ENCODE measurements around the gene SLC29A3.
A peak's percentile ranks its signal among the peaks of the same experiment; 100 is the strongest.
"Not testable (repeated sequence)": the region's sequence is repeated elsewhere in the genome, so short reads cannot be mapped to it uniquely, and the experiment has no call there.

The SLC29A3 gene

DNA sequence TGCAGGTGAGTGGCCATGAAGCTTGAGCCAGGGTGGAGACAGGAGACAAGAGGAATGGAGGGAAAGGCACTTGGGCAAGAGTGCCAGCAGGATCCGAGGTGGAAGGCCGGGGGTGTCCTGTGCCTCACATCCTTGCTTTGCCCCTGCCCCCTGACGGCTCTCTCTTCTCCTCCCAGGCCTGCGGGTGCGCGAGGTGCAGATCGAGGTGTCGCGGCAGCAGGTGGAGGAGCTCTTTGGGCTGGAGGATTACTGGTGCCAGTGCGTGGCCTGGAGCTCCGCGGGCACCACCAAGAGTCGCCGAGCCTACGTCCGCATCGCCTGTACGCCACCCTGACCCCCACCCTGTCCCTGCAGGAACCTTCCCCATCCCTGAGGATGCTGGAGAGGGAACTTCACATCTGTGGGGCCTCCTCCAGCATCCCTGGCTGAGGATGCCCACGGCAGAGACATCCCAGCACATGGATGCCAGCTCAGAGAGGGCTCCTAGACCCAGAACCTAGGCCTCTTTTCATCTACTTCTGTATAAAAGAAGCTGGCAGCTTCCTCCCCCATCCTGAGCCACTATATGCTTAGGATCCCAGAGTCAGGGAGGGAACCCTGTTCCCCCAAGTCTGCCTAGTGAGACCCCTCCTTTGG, 34.4 kb upstream of the SLC29A3 start:
- no peak for DNase-seq

DNA sequence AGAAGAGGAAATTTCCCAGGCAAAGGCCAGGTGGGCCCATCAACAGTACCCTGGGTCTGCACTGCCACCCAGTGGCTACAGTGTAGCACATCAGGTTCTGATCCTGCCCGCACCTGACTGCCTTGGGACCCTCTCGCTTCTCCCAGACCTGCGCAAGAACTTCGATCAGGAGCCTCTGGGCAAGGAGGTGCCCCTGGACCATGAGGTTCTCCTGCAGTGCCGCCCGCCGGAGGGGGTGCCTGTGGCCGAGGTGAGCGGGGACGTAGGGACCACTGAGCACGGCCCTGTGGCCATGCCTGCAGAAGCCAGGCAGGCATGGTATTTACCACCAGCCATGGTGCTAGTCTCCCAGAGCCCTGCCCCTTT, 33.9 kb upstream of the SLC29A3 start:
- peak; percentile 70 for DNase-seq

DNA sequence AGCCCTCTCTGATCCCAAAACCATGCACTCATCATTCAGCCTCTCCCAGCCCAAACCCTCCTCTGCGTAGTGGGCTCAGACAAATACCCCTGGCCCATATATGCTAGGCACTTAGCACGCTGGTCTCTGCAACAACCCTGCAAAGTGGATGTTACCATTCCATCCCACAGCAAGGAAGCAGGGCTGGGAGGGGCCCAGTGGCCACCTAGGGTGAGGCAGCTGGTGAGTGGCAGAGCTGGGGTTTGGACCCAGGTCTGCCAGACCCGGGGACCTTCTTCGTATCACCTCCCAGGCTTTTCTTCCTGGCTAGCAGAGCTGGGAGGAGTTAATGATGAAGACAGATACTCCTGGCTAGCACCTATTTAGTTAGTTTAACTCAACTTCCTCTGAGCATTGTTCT, 33.1 kb upstream of the SLC29A3 start:
- DNase-seq, result no peak

DNA sequence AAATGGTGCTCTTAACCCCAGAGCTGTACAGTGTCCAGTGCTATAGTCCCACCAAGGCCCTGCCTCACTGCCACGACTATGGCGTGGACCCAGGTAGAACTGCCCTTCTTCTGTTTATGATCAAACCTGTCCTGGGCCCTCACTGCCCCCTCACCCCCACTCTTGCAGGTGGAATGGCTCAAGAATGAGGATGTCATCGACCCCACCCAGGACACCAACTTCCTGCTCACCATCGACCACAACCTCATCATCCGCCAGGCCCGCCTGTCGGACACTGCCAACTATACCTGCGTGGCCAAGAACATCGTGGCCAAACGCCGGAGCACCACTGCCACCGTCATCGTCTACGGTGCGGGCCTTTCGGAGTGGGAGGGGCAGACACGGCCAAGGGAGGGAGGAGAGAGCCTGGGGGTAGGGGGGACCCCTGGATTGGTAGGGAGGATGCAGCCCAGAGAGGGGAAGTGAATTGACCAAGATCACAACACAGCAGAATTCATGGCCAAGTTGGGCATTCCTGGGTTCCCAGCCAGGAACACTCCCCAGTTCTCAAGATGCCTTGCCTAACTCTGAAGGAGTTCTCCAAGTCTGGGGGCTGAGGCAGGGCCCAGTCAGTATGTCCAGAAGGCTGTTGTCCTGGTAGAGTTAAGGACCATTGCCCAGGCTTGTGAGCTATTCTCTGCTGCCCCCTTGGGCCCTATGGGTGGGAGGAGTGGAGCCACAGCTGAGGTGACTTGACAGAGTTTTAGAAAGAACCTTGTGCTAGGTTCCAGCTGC, 32.4 kb upstream of the SLC29A3 start:
- no peak for DNase-seq

DNA sequence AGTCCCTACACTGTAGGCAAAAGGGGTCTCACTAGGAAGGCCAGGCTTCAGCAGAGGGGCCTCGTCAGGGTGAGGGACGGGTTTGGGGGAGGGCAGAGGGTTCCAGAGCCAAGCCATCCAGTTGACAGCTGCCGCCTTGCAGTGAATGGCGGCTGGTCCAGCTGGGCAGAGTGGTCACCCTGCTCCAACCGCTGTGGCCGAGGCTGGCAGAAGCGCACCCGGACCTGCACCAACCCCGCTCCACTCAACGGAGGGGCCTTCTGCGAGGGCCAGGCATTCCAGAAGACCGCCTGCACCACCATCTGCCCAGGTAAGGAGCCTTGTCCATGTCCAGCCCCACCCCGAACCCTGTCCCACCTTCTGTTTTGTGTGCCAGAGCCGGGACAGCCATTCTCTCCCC, 31.6 kb upstream of the SLC29A3 start:
- no peak for DNase-seq

DNA sequence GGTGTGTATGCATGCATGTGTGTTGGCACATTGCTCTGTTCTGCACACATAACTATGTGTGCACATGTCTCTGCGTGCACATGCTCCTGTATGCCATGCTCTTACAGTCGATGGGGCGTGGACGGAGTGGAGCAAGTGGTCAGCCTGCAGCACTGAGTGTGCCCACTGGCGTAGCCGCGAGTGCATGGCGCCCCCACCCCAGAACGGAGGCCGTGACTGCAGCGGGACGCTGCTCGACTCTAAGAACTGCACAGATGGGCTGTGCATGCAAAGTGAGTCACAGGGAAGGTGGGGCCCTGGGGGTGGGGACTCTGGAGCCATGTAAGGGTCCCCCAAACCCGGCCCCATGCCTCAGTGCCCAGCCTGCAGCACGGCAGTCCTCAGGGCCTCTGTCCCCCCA, 30.6 kb upstream of the SLC29A3 start:
- DNase-seq, result no peak

DNA sequence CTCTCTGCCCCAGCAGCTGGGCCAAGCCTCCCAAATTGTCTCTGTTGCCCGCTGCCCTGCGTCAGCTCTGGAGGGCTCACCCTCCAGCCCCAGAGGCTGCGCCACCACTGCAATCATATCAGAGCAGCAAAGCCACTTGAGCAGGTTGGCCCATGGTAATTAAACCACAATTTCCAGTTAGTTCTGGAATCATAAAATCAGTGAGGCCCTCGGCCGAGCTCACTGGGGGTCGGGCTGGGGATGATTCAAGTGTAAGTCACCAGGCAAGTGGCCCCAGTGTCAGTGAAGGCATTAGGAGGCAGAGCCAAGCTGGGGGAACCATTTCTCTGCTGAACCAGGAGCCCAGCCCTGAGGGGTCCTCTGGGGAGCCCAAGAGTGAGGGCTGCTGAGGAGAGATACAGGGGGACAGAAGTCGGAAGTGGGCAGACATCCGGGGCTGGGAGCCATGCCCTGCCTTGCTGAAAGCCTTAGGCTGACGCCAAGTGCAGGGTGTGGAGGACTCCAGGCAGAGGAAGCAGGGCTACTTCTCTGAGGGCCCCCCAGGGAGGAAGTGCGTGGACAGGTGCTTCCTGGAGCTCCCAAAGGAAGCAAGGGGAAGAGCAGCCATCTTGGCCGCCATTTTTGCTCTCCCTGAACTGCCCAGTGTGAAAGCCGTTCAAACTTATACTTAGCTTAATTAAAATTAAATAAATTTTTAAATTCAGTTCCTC, 29.5 kb upstream of the SLC29A3 start:
- no peak for DNase-seq

DNA sequence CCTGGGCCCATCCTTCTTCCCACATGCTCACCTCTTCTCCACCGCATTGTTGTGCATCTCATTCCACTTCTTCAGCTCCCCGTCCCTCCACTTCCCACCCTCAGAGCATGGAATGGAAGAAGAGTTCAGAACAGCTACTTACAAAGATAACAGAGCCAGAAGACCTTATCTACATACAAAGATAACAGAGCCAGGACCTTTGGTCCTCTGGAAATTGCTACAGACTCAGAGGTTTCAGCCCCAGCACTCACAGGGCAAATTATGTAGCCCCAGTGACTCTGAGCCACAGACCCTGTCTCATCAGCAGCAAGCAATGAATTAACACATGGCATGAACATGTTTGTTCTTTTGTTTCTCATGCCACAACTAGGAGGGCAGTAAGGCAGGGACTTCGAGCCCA, 28.7 kb upstream of the SLC29A3 start:
- no peak for DNase-seq

DNA sequence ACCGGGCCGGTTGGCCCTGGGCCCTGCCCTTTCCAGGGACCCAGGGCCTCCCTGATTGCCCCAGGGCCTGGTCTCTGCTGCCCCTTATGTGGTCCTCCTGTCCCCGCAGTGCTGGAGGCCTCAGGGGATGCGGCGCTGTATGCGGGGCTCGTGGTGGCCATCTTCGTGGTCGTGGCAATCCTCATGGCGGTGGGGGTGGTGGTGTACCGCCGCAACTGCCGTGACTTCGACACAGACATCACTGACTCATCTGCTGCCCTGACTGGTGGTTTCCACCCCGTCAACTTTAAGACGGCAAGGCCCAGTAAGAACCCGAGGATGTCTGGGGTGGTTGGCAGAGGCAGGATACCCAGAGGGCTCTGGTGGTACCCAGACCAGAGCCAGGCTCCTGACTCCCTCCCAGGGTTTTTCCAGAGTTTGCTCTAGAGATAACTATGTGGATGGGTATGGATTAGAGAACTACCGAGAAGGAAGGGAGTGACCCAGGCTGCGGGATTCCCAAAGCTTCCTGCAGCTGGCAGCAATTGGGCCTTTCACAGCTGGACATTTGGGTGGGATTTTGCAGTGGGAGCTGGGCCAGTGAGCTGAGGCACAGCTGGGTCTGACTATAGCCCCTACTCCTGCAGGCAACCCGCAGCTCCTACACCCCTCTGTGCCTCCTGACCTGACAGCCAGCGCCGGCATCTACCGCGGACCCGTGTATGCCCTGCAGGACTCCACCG, 28.1 kb upstream of the SLC29A3 start:
- DNase-seq, result no peak

DNA sequence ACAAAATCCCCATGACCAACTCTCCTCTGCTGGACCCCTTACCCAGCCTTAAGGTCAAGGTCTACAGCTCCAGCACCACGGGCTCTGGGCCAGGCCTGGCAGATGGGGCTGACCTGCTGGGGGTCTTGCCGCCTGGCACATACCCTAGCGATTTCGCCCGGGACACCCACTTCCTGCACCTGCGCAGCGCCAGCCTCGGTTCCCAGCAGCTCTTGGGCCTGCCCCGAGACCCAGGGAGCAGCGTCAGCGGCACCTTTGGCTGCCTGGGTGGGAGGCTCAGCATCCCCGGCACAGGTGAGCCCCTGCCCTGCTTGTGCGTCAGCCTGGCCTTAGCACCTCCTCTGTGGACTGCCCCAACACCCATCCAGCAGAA, 27.5 kb upstream of the SLC29A3 start:
- DNase-seq, result no peak

DNA sequence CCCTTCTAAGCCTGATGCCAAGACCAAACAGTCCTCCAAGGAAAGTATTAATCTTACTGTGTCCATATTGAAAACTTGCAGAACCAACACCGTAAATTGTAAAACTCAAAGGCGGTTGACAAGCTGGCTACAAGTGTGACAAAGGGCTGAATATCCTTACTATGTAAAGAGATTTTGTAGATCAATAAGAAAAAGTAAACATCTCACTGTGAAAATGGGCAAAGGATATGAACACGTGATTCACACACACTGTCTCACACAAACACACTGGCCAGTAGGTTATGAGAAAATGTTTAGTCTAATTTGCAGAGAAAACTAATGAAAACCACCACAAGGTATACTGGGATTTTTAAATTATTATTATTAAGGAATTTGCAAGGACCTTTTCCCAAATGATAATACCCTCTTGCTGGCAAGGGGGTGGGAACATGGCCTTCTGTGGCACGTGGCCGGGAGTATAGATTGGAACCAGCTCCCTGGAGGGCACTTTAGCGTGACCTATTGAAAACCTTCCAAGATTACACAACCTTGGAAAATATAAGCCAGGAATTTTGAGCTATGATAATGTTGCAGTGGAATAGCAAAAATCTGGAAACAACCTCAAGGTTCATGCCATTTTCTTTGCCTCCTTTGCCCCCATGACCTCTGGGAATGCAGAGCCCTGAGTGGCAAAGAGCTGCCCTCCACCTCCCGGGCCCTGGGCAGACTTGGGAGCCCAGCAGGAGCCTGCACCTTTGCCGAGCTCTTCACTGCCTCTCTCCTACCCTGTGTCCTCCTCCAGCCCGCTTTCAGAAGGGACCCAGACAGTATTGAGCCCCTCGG, 26.2 kb upstream of the SLC29A3 start:
- DNase-seq, result no peak

DNA sequence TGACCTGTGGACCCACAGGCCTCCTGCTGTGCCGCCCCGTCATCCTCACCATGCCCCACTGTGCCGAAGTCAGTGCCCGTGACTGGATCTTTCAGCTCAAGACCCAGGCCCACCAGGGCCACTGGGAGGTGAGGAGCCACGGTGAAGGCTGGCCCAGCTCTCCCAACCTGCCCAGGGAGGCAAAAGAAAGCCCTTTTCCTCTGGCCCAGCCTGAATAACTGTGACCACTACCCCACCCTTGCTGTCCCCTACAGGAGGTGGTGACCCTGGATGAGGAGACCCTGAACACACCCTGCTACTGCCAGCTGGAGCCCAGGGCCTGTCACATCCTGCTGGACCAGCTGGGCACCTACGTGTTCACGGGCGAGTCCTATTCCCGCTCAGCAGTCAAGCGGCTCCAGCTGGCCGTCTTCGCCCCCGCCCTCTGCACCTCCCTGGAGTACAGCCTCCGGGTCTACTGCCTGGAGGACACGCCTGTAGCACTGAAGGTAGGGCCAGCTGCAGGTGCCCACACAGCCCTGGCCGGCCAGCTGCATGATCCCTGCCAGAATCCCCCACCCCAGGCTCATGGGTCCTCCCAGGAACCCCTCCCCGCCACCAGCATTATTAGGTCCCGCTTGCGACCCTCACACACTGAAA, 25.5 kb upstream of the SLC29A3 start:
- no peak for DNase-seq

DNA sequence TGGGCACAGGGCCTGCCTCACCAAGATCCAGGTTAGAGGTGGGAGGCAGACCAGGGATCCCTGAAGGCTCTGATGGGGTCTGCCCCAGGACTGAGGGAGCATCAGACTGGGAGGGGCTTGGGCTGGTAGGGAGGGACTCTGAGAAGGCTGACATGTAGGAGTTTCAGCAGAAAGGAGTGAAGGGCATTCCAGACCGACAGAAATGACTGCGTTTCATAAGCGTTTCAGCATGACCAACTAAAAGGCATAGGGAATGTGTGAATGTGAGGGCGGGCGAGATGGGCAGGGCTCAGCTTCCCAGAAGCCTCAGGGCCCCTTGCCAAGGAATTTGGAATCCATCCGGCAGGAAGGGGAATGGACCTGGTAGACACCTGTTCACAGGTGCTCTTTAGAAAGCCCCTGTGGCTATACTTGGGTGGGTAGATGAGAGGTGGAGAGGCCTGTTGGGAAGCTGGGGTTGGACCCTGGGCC, 24.9 kb upstream of the SLC29A3 start:
- DNase-seq, result no peak

DNA sequence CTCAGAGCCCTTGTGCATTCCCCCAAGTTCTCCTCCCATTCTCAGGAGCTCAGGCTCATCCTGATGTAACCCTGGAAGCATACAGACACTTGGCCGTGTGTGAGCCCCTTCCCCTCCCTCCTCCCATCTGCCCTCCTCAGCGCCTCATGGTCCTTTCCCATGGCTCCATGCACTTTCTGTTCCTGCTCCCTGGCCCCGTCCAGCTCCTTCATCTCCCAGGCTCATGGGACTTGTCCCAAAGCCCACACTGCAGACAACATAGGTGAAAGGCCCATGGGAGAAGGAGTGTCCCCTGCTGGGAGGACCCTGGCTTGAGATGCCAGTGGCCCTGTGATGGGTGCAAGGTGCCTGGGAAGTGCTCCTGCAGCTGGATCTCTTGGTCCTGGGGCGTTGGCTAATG, 24.2 kb upstream of the SLC29A3 start:
- no peak for DNase-seq

DNA sequence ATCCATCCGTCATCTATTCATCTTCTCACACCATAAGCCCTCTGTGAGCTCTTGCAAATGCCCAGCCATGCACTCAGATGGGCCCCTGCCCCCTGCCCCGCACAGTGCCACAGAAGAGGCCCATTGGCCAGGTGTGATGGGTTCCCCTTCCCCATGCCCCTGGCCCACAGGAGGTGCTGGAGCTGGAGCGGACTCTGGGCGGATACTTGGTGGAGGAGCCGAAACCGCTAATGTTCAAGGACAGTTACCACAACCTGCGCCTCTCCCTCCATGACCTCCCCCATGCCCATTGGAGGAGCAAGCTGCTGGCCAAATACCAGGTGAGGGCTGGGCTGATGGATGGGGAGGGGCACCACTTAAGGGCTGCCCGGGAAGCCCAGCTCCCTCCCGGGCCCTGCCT, 23.4 kb upstream of the SLC29A3 start:
- DNase-seq, result no peak

DNA sequence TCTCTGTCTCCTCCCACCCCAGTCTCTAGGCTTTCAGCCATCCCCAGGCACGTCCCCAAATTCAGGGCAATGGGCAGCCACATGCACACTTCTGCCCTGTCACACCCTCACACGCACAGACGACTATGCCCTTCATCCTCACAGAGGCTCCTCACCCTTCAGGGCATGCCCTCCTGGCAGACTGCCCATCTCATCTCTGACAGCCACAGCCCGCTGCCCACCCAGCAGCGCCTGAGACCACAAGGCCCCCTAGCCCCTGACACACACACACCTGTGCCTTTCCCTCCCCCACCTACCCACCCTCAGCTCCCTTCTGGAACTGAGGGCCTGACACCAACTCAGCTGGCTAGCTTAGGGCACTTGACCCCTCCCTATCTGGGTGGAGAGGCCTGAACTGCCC, 23.0 kb upstream of the SLC29A3 start:
- no peak for DNase-seq

DNA sequence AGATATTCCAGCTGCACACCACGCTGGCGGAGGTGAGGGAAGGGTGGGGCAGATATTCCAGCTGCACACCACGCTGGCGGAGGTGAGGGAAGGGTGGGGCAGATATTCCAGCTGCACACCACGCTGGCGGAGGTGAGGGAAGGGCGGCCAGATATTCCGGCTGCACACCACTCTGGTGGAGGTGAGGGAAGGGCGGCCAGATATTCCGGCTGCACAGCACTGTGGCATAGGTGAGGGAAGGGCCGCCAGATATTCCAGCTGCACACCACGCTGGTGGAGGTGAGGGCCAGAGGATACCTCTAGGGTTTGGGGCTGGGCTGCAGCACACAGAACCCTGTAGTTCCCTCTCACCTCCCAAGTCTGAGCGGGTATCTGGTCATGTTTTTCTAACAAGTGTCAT, 22.2 kb upstream of the SLC29A3 start:
- DNase-seq, result not testable (repeated sequence)

DNA sequence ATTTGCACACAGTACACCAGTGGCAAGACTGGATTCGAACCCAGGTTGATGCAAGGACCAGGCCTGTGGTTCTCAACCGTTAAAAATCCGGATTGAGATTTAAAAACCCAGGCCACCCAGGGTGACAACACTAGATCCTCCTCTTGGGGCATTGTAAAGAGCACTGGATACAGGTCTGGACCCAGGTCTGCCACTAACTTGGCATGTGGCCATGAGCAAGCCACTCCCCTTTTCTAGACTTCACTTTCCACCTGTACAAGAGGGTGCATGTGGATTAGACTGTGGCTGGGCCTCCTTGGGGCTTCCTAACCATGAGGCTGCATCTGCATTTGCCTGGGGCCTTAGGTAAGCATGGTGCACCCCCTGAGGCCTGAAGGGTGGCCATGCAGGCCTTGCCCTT, 21.7 kb upstream of the SLC29A3 start:
- DNase-seq, result no peak

DNA sequence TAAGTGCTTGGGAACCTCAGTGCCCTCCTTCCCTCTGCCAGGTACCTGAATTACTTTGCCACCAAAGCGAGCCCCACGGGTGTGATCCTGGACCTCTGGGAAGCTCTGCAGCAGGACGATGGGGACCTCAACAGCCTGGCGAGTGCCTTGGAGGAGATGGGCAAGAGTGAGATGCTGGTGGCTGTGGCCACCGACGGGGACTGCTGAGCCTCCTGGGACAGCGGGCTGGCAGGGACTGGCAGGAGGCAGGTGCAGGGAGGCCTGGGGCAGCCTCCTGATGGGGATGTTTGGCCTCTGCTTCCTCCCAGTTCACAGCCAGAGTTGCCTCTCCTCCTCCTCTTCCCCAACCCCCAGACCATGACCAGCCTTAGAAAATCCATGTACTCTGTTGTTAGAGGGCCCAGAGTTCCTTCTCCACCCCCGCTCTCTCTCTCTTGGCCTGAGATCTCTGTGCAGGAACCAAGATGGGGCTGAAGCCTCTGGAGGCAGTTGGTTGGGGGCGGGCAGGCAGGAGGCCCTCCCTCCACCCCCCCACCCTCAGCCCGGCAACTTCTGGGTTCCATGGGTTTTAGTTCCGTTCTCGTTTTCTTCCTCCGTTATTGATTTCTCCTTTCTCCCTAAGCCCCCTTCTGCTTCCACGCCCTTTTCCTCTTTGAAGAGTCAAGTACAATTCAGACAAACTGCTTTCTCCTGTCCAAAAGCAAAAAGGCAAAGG, 19.8 kb upstream of the SLC29A3 start:
- DNase-seq, result no peak

DNA sequence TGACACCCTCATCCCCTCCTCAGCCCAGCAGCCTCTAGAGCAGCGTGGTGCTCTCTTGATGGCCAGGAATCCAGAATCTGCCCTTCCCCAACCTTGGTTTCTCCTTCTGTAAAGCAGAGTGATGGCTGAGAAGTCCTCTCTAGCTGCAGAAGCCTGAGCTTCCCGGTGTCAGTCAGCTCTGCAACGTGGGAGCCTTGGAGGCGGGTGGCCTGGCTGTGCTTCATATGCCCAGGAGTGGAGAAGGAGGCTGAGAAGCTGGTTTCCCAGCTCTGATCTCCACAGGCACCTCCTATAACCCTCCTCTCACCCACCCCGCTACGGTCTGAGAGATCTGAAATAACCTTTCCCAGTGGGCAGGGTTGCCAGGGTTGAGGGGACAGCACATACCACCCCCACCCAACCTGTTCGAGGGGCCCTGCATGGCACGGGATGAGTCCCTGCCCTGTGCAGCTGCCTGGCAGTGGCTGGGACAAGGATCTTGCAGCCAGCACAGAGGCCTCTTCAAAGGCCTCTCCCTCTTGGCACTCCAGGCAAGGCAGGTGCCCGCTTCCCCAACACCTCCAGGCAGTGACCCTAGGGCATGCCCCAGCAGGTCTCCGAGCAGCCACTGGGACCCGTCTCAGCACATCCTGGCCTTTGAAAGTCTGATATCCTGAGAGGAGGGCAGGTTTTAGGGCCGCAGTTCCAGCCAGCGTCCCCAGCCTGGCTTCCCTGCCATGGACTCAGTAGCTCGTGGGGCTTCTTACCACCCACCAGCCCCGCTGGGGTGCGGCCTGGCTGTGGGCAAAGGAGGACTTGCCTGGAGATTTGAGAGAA, 18.3 kb upstream of the SLC29A3 start:
- DNase-seq, result no peak

Measured in activated CD8-positive, alpha-beta memory T cell treated with anti-CD3 and anti-CD28 coated beads, Interleukin-2, amount 50 U/mL, for 48 hours (primary cell).